Amygdala (tissue), 56 donors: Measurements from ENCODE around the gene CXCL14.

Source experiments
- DNase-seq, 56 donors: peaks; one replicate each; lab custom pipeline; 2025; lab: John Stamatoyannopoulos, UW

The CXCL14 gene

GRCh38 chr5:135578685-135579341, at the start of gene CXCL14:
TSS of gene CXCL14 (minus strand) at chr5:135578991. CDS start at chr5:135578778, 213 bp downstream.
- peak in 21 of 56 donors; percentile 7 to 52 (median 31) for DNase-seq

GRCh38 chr5:135626636-135627035, 47.8 kb upstream of the CXCL14 start:
- no peak for DNase-seq

GRCh38 chr5:135625961-135626360, 47.2 kb upstream of the CXCL14 start:
- no peak for DNase-seq

GRCh38 chr5:135625486-135625885, 46.7 kb upstream of the CXCL14 start:
- no peak for DNase-seq

- DNase-seq, result no peak
Observed at GRCh38 chr5:135625061-135625460, 46.3 kb upstream of the CXCL14 start.

GRCh38 chr5:135623186-135623715, 44.5 kb upstream of the CXCL14 start:
- DNase-seq, result no peak

- no peak for DNase-seq
Observed at GRCh38 chr5:135615581-135616260, 36.9 kb upstream of the CXCL14 start.

- no peak for DNase-seq
Observed at GRCh38 chr5:135615171-135615570, 36.4 kb upstream of the CXCL14 start.

- DNase-seq, result no peak
Observed at GRCh38 chr5:135609981-135610380, 31.2 kb upstream of the CXCL14 start.

- DNase-seq, result no peak
Observed at GRCh38 chr5:135608761-135609443, 30.1 kb upstream of the CXCL14 start.

- DNase-seq, result no peak
Observed at GRCh38 chr5:135608361-135608760, 29.6 kb upstream of the CXCL14 start.

- no peak for DNase-seq
Observed at GRCh38 chr5:135606431-135606830, 27.6 kb upstream of the CXCL14 start.

- DNase-seq, result no peak
Observed at GRCh38 chr5:135605221-135605620, 26.4 kb upstream of the CXCL14 start.

GRCh38 chr5:135604056-135604455, 25.3 kb upstream of the CXCL14 start:
- no peak for DNase-seq

GRCh38 chr5:135602882-135603721, 24.3 kb upstream of the CXCL14 start:
- no peak for DNase-seq

- no peak for DNase-seq
Observed at GRCh38 chr5:135601466-135601865, 22.7 kb upstream of the CXCL14 start.

- DNase-seq, result no peak
Observed at GRCh38 chr5:135600971-135601381, 22.2 kb upstream of the CXCL14 start.

- no peak for DNase-seq
Observed at GRCh38 chr5:135600152-135600570, 21.4 kb upstream of the CXCL14 start.

- no peak for DNase-seq
Observed at GRCh38 chr5:135599421-135600151, 20.8 kb upstream of the CXCL14 start.
